ENCODE data around the gene ZNF780A. TPM values are rescaled to one million over a fixed set of nuclear protein-coding genes. Genes with fewer than 3 reads are reported as not detected.

ZNF780A gene
- total RNA-seq, 6 donors from 2014 or later: 7.4 to 17.1 (median 13.6) TPM

- ATAC-seq (ENCODE audit: low FRiP score in 2 of 2) (no peak), DNase-seq (no peak)
- no peak for TF ChIP-seq POLR2AphosphoS5 (IDR thresholded peaks at IDR 0.05)
- no peak for TF ChIP-seq POLR2A (IDR thresholded peaks at IDR 0.05)
- no peak for TF ChIP-seq EP300 (IDR thresholded peaks at IDR 0.05)
- no peak for TF ChIP-seq CTCF (IDR thresholded peaks at IDR 0.05)
- Histone ChIP-seq H3K4me3 (no peak overlapping the region), H3K9me3 (peaks cover 58 to 73% (median 68%) of the 10 kb centered on the region in 4 donors), H3K27ac (no peak overlapping the region), H3K36me3 (no peaks in the 10 kb centered on the region), H3K4me1 (no peaks in the 10 kb centered on the region), H3K27me3 (no peaks in the 10 kb centered on the region)
- 95 to 97% methylated on average over 4 of the region's 4 CpGs for WGBS, 2 donors
Measured at GRCh38 chr19:40035996-40036395, 54.7 kb downstream of the ZNF780A start.

- Histone ChIP-seq H3K9me3 (peaks cover 76 to 90% (median 85%) of the 10 kb centered on the region in 4 donors), H3K27ac (no peak overlapping the region), H3K4me1 (no peaks in the 10 kb centered on the region), H3K36me3 (no peaks in the 10 kb centered on the region), H3K27me3 (no peaks in the 10 kb centered on the region), H3K4me3 (no peak overlapping the region)
- TF ChIP-seq CTCF (IDR thresholded peaks at IDR 0.05): no peak
- no peak for TF ChIP-seq POLR2A (IDR thresholded peaks at IDR 0.05)
- no peak for TF ChIP-seq POLR2AphosphoS5 (IDR thresholded peaks at IDR 0.05)
- TF ChIP-seq EP300 (IDR thresholded peaks at IDR 0.05): no peak
- WGBS, 2 donors: 91 to 99% methylated on average over 2 of the region's 2 CpGs
- DNase-seq (no peak), ATAC-seq (ENCODE audit: low FRiP score in 2 of 2) (no peak)
Measured at GRCh38 chr19:40033989-40034560, 56.7 kb downstream of the ZNF780A start.

GRCh38 chr19:40026597-40026970 lies 64.2 kb downstream of the ZNF780A start:
- Histone ChIP-seq H3K27ac (no peak overlapping the region), H3K9me3 (peaks cover 53 to 96% (median 86%) of the 10 kb centered on the region in 4 donors), H3K4me1 (no peaks in the 10 kb centered on the region), H3K27me3 (no peaks in the 10 kb centered on the region), H3K36me3 (no peaks in the 10 kb centered on the region), H3K4me3 (no peak overlapping the region)
- WGBS, 2 donors: 86 to 96% methylated on average over 5 of the region's 5 CpGs
- TF ChIP-seq POLR2A (IDR thresholded peaks at IDR 0.05) (no peak), EP300 (IDR thresholded peaks at IDR 0.05) (no peak), CTCF (IDR thresholded peaks at IDR 0.05) (no peak), POLR2AphosphoS5 (IDR thresholded peaks at IDR 0.05) (no peak)
- ATAC-seq (ENCODE audit: low FRiP score in 2 of 2): no peak
- DNase-seq: no peak

- 87 to 97% methylated on average over 4 of the region's 4 CpGs for WGBS, 2 donors
- TF ChIP-seq CTCF (IDR thresholded peaks at IDR 0.05): no peak
- TF ChIP-seq POLR2A (IDR thresholded peaks at IDR 0.05): no peak
- no peak for TF ChIP-seq POLR2AphosphoS5 (IDR thresholded peaks at IDR 0.05)
- no peak for TF ChIP-seq EP300 (IDR thresholded peaks at IDR 0.05)
- H3K4me1 ChIP-seq: no peaks in the 10 kb centered on the region
- H3K27ac ChIP-seq: no peak overlapping the region
- H3K4me3 ChIP-seq: no peak overlapping the region
- ATAC-seq (ENCODE audit: low FRiP score in 2 of 2) (no peak), DNase-seq (no peak)
- peaks cover 48 to 92% (median 82%) of the 10 kb centered on the region in 4 donors for H3K9me3 ChIP-seq
- H3K27me3 ChIP-seq: no peaks in the 10 kb centered on the region
- H3K36me3 ChIP-seq: no peaks in the 10 kb centered on the region
Measured at GRCh38 chr19:40025938-40026596, 64.7 kb downstream of the ZNF780A start.

GRCh38 chr19:40023969-40024368 lies 66.8 kb downstream of the ZNF780A start:
- TF ChIP-seq POLR2AphosphoS5 (IDR thresholded peaks at IDR 0.05): no peak
- TF ChIP-seq EP300 (IDR thresholded peaks at IDR 0.05): no peak
- no peak for TF ChIP-seq CTCF (IDR thresholded peaks at IDR 0.05)
- no peak for TF ChIP-seq POLR2A (IDR thresholded peaks at IDR 0.05)
- peaks cover 29 to 76% (median 65%) of the 10 kb centered on the region in 4 donors for H3K9me3 ChIP-seq
- WGBS, 2 donors: 86 to 87% methylated on average over 3 of the region's 3 CpGs
- ATAC-seq (ENCODE audit: low FRiP score in 2 of 2) (no peak), DNase-seq (no peak)
- H3K27me3 ChIP-seq: no peaks in the 10 kb centered on the region
- H3K36me3 ChIP-seq: no peaks in the 10 kb centered on the region
- H3K4me3 ChIP-seq: no peak overlapping the region
- no peaks in the 10 kb centered on the region for H3K4me1 ChIP-seq
- no peak overlapping the region for H3K27ac ChIP-seq

All from upper lobe of left lung (tissue), 6 donors.